GM19468 (cell line): ENCODE results near the gene COX17.

Experiments used
- ATAC-seq: cut with Tn5 transposase; IDR thresholded peaks from one replicate; pipeline ENCODE4 v1.9.1; 2021; ENCODE audit warnings: mild to moderate bottlenecking, moderate library complexity, moderate number of reproducible peaks; ENCODE audit not compliant: unreplicated experiment; ENCODE audit errors: extremely low read depth

The COX17 gene

DNA sequence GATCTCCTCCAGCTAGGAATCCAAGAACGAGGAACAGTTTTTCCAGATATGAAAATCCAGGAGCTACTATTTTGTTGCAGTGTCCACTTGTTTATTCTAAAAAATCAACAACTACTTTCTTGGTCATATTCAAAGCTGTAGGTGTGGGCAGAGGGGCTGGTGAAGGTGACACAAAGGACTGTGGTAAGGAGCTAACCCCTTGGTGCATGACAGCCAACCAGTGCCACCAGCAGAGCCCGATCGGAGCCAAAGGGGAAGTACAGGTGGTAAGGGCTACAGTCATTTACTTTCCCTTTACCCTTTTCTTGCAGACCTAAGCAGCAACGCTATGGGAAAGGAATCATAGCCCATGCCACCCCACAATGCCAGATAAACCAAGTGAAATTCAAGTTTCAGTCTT is 48.8 kb downstream of the COX17 start:
- no peak for ATAC-seq

DNA sequence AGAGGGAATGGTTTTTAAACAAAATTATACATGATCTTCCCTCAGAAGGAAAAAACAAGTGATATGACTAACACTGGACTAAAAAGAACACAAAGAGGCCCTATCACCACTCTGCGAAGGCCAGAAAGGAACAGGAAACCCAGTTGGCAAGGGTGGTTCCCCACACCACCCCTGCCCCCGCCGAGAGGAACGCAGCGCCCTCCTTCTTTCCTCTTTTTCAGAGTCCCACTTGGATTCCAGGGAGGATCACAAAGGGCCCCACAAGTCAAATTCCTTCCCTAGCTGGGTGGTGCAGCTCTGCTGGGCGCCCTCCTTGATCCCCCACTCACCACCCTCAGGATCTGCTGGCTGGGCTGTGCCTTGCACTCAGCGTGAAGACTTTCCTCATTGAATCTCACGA is 49.7 kb downstream of the COX17 start:
- ATAC-seq: peak; percentile 23

DNA sequence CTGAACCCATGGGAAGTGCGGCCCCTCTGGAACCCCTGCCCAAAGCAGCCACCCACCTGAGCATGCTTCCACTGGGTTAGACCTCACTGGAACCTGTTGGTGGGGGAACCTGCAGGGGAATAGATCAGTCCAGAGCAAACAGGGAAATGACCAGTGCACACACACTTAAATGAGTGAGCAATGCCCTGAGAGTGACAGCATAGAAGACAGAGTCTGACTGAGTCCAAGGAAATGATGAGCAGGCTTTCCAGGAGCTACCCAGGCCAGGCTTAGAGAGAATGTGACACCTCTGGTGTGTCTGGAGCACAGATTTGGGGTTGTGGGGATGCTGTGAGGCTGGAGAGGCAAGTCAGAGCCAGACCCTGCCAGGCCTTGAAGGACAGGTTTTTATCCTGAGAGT is 51.0 kb downstream of the COX17 start:
- ATAC-seq: no peak

DNA sequence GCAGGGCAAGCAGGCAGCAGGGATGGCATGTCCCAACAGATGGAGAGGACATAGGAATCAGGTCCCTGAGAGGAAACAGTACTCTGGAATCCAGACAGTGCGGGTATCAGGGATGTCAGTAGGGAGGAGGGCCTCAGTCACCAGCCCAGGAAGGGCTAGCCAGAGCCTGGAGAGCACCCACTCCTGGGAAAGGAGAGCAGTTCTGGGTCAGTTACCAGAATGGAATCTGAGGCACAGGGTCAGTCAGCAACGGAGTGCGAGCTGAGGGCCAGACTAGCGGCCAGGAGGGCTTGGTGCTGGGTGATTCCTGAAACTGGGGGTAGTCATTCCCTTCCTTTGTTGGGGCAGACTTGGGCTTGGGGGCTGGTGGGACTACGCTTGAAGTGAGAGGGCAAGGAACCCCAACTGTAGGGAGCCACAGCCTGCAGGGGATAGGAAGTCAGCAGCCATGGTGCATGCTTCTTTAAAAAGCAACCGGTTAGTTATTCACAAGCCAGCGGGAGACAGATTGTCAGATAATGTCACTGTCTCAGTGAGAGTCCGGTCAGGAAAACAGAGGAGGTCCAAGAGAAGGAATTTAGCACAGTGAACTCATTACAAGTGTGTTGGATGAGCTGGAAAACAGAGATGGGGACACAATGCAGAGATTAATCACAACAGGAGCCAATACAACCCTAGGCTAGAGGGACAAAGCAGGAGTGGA is 51.6 kb downstream of the COX17 start:
- ATAC-seq: no peak

DNA sequence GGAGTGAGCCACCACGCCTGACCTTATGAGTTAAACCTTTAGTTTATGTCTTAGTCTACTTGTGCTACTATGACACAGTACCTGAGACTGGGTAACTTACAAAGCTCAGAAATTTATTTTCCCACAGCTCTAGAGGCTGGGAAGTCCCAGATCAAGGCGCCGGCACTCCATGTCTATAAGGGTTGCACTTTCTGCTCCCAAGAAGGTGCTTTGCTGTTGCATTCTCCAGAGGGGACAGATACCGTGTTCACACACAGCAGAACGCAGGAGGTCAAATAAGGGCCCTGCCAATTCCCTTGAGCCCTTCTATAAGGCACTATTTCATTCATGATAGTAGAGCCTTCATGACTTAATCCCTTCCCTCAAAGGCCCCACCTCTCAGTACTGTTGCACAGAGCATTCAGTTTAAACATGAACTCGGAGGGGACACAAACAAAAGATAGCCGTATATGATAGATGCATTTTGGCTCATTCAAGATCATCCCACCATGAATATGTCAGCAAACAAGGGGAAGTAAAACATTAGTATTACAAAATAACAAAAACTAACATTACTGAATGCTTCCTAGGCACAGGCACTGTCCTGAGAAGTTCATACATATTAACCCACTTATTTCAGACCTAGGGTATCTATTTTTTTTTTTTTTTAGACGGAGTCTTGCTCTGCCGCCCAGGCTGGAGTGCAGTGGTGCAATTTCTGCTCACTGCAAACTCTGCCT is 53.0 kb downstream of the COX17 start:
- ATAC-seq: no peak

DNA sequence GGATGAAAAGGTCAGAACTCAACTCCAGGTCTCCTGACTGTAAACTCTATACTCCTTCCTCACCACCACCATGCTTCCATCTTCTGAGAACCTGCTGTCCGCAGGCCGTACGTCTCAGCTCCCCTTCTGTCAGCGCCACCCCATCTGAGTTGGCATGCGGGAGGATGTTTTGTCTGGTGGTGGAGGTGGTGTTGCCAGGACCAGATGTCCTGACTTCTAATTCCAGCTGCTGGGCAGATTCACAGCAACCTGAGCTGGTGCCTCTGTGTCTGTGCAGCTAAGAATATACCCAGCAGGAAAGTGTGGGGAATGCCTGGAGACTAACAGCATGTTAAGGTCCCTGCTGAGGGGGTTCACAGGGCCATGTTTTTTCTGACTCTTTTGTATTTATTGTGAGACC is 56.3 kb downstream of the COX17 start:
- no peak for ATAC-seq
